Activated B cell treated with CpG ODN at 0.5 μM for 24 hours (primary cell): ENCODE data around the gene NOG. TPM values are rescaled to one million over a fixed set of nuclear protein-coding genes. Genes with fewer than 3 reads are reported as not detected.

ENCODE experiments used
- ATAC-seq: fragments of 200-7000 bp; cut with Tn5 transposase; one replicate; pipeline ENCODE4 v1.10.0; 2021; ENCODE audit warnings: low read depth, mild to moderate bottlenecking, moderate library complexity
- CTCF ChIA-PET: fragments of 350-600 bp; sonication (Branson Sonifier 250); formaldehyde crosslinking; loops from one replicate; lab custom pipeline; 2021; ENCODE audit warnings: antibody characterized with exemption; lab: Charles Lee
- POLR2A ChIA-PET: fragments of 350-600 bp; sonication (Branson Sonifier 250); formaldehyde crosslinking; loops from one replicate; lab custom pipeline; 2021; ENCODE audit warnings: antibody characterized with exemption; lab: Charles Lee
- DNase-seq: peaks from one replicate; pipeline ENCODE4 v3.0.0; 2022
- H3K27ac Mint-ChIP-seq: one replicate; pipeline ENCODE4 v1.8.0; 2020; ENCODE audit warnings: mixed read lengths
- H3K27me3 Mint-ChIP-seq: one replicate; pipeline ENCODE4 v1.8.0; 2021; ENCODE audit warnings: mixed read lengths
- H3K36me3 Mint-ChIP-seq: one replicate; pipeline ENCODE4 v1.8.0; 2021; ENCODE audit warnings: low read depth, mixed read lengths
- H3K4me1 Mint-ChIP-seq: one replicate; pipeline ENCODE4 v1.8.0; 2021; ENCODE audit warnings: mixed read lengths
- H3K4me3 Mint-ChIP-seq: one replicate; pipeline ENCODE4 v1.8.0; 2020; ENCODE audit warnings: mild to moderate bottlenecking, mixed read lengths
- H3K9me3 Mint-ChIP-seq: one replicate; pipeline ENCODE4 v1.8.0; 2020; ENCODE audit warnings: mixed read lengths
- CTCF ChIP-seq: fragments of 200-600 bp; IDR thresholded peaks from one replicate; pipeline ENCODE4 v1.8.0; 2022; ENCODE audit warnings: antibody characterized with exemption, mild to moderate bottlenecking
- intact Hi-C: fragments of 100-400 bp; cut with micrococcal nuclease; formaldehyde crosslinking; loops from one replicate; pipeline ENCODE4 v1.15.1; 2024
- total RNA-seq: library from RNA; stranded (reverse); gene quantifications from 2 replicates; pipeline ENCODE4 v1.2.3, GENCODE V29; 2022

NOG gene
- total RNA-seq, 1 donor from 2014 or later: not detected

DNA sequence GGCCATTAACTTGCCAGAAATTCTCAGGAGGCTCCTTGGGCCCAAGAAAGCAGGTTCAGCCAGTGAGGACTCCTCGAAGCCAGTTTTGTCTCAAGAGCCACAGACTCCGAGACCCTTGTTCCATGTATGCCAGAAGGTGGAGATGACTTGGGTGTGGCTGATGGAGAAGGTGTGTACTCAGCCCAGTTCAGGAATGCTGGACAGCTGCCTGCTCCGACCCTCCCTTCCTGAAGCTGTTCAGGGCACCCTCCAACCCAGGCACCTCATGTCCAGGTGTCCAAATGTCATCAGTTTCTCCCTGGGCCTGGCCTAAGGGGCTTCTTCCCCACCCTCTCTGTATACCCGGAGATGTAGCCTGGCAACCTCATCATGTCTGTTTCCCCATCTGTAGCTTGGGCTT lies 40.2 kb downstream of the NOG start:
- Mint-ChIP-seq H3K4me1 (no peaks in the 10 kb centered on the region), H3K9me3 (no peaks in the 10 kb centered on the region), H3K36me3 (no peaks in the 10 kb centered on the region), H3K27ac (no peak overlapping the region), H3K27me3 (peaks cover 6% of the 10 kb centered on the region), H3K4me3 (no peak overlapping the region)
- ATAC-seq (no peak), DNase-seq (no peak)
- intact Hi-C loops: no loop called here
- no peak for TF ChIP-seq CTCF
- POLR2A ChIA-PET: no interaction called here
- CTCF ChIA-PET: no interaction called here

- no peaks in the 10 kb centered on the region for H3K4me1 Mint-ChIP-seq
- CTCF ChIA-PET: no interaction called here
- H3K9me3 Mint-ChIP-seq: no peaks in the 10 kb centered on the region
- POLR2A ChIA-PET: no interaction called here
- H3K27ac Mint-ChIP-seq: no peak overlapping the region
- H3K4me3 Mint-ChIP-seq: no peak overlapping the region
- TF ChIP-seq CTCF: no peak
- intact Hi-C loops: no loop called here
- H3K36me3 Mint-ChIP-seq: no peaks in the 10 kb centered on the region
- DNase-seq (no peak), ATAC-seq (no peak)
- H3K27me3 Mint-ChIP-seq: peaks cover 6% of the 10 kb centered on the region
Measured at GRCh38 chr17:56635641-56636040, 42.1 kb downstream of the NOG start.

- no peak for TF ChIP-seq CTCF
- Mint-ChIP-seq H3K4me1 (no peaks in the 10 kb centered on the region), H3K36me3 (no peaks in the 10 kb centered on the region), H3K4me3 (no peak overlapping the region), H3K27ac (no peak overlapping the region), H3K27me3 (peaks cover 6% of the 10 kb centered on the region), H3K9me3 (no peaks in the 10 kb centered on the region)
- ChIA-PET POLR2A (no interaction called here), CTCF (no interaction called here)
- ATAC-seq (no peak), DNase-seq (no peak)
- intact Hi-C loops: no loop called here
Measured at GRCh38 chr17:56636265-56636664, 42.8 kb downstream of the NOG start.

DNA sequence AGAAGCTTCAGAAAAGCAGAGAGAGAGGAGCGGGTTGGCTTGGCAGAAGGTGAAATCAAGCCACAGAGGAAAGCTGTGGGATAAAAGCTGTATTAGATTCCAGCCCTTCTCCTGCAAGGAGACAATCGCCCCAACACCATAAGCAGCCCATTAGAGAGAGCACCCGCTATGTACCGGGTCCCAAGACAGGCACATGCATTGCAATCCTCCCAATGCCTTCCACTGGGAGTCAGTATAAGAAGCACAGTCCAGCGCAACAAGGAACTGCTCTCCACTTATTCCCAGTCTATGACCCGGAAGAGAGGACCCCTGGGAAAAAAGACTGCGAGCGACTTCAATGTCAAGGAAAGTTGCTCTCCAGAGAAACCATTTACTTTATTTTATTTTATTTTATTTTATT lies 43.8 kb downstream of the NOG start:
- H3K4me1 Mint-ChIP-seq: no peaks in the 10 kb centered on the region
- H3K36me3 Mint-ChIP-seq: no peaks in the 10 kb centered on the region
- peaks cover 6% of the 10 kb centered on the region for H3K27me3 Mint-ChIP-seq
- no peak overlapping the region for H3K4me3 Mint-ChIP-seq
- POLR2A ChIA-PET: no interaction called here
- intact Hi-C loops: no loop called here
- no peaks in the 10 kb centered on the region for H3K9me3 Mint-ChIP-seq
- no peak for DNase-seq
- CTCF ChIA-PET: no interaction called here
- no peak for TF ChIP-seq CTCF
- no peak overlapping the region for H3K27ac Mint-ChIP-seq
- ATAC-seq: no peak

DNA sequence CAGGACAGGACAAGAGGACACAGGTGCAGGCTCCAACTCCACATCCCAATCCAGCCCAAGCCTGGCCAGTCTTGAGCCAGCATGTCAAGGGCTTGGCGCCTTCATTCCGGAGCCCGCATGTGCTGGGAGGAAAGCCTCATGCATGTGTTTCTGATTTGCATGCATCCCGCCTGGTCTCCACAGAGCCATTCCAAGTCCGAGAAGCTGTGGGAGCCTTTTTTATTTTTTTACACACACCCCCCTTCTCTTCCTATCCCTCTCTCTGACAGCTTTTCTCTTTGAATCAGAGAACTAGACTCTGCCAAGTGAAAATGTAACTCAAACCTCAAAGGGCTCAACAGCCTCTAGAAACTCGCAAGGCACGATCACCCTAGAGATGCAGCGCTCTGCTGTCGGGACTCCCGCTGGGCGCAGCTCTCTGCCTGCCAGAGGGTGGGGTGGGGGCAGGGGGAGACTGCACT lies 45.1 kb downstream of the NOG start:
- ATAC-seq: no peak

More for the DNA sequence above, 45.1 kb downstream of the NOG start:
- Mint-ChIP-seq H3K4me1 (no peaks in the 10 kb centered on the region), H3K9me3 (no peaks in the 10 kb centered on the region), H3K27me3 (peaks cover 6% of the 10 kb centered on the region), H3K4me3 (no peak overlapping the region), H3K36me3 (no peaks in the 10 kb centered on the region), H3K27ac (no peak overlapping the region)
- ChIA-PET CTCF (no interaction called here), POLR2A (no interaction called here)
- TF ChIP-seq CTCF: no peak
- intact Hi-C loops: no loop called here
- DNase-seq: no peak
